ENCODE data around the gene IL17C.

IL17C gene

GRCh38 chr16:88610080-88610479, 28.3 kb upstream of the IL17C start:
- peaks cover 25 to 97% (median 51%) of the 10 kb centered on the region in 3 donors for H3K36me3 ChIP-seq

GRCh38 chr16:88610909-88611812, 27.2 kb upstream of the IL17C start:
- Histone ChIP-seq H3K27ac (no peak overlapping the region), H3K27me3 (no peaks in the 10 kb centered on the region), H3K36me3 (peaks cover 22 to 89% (median 42%) of the 10 kb centered on the region in 3 donors), H3K9me3 (no peaks in the 10 kb centered on the region), H3K4me1 (peaks cover 0 to 5% (median 0%) of the 10 kb centered on the region in 4 donors), H3K4me3 (no peak overlapping the region)
- DNase-seq = no peak
- TF ChIP-seq CTCF (IDR thresholded peaks at IDR 0.05) = no peak
- intact Hi-C loops (cut with DNase I; ENCODE audit: low total_unique reads) = no loop called here

More at GRCh38 chr16:88610080-88610479, 28.3 kb upstream of the IL17C start:
- TF ChIP-seq CTCF (IDR thresholded peaks at IDR 0.05) = no peak
- no peak overlapping the region for H3K27ac ChIP-seq
- no peaks in the 10 kb centered on the region for H3K9me3 ChIP-seq
- H3K4me3 ChIP-seq = no peak overlapping the region
- no peaks in the 10 kb centered on the region for H3K27me3 ChIP-seq
- intact Hi-C loops (cut with DNase I; ENCODE audit: low total_unique reads) = no loop called here
- no peak for DNase-seq
- no peaks in the 10 kb centered on the region for H3K4me1 ChIP-seq

GRCh38 chr16:88613293-88613692, 25.1 kb upstream of the IL17C start:
- no peak for DNase-seq
- Histone ChIP-seq H3K36me3 (peaks cover 22 to 83% (median 39%) of the 10 kb centered on the region in 3 donors), H3K4me3 (no peak overlapping the region), H3K27ac (no peak overlapping the region), H3K9me3 (no peaks in the 10 kb centered on the region), H3K27me3 (no peaks in the 10 kb centered on the region), H3K4me1 (peaks cover 0 to 10% (median 0%) of the 10 kb centered on the region in 4 donors)
- no peak for TF ChIP-seq CTCF (IDR thresholded peaks at IDR 0.05)
- intact Hi-C loops (cut with DNase I; ENCODE audit: low total_unique reads) = no loop called here

DNA sequence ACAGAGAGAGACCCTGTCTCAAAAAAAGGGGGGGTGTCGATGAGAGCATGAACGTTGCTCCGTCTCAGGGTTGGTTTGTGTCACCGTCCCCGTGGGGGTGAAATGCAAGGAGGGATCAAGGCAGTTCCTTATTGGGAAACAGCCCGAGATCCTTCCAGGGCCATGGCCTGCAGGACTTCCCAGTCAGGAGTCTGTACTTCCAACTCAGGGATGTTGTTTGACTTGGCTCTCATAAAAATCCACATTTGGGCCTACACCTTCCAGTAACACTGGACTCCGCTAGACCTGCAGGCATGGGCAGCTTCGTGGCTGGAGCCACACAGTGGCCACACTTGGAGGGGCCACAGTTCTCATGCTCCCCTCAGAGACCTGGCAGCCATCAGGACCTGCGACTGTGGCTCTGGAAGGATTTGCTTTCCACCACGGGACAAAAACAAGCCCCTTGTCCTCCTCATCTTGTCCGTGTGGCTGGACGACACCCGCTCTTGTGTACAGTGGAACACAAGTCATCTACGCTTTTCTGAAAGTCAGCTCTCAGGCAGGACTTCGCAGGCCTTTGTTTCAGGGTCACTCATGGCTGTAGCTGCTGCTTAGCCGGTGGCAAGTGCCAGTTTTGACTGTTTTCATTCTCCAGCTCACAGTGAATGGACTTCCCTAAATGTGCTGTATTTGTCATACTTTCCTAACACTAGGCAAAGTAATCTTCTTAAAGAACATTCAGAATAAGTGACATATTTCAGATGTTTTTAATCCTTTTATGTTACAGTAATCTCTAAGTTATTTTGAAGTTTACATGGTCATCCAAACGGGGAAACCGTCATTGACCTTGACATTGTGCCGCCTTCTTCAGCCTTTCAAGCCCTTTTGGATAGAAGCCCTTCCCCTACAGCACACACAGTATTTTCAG, 24.2 kb upstream of the IL17C start:
- no peak for DNase-seq
- TF ChIP-seq CTCF (IDR thresholded peaks at IDR 0.05) = no peak
- H3K36me3 ChIP-seq = peaks cover 21 to 83% (median 38%) of the 10 kb centered on the region in 3 donors
- peaks cover 0 to 10% (median 0%) of the 10 kb centered on the region in 4 donors for H3K4me1 ChIP-seq
- no peak overlapping the region for H3K27ac ChIP-seq
- no peaks in the 10 kb centered on the region for H3K9me3 ChIP-seq
- no peak overlapping the region for H3K4me3 ChIP-seq
- intact Hi-C loops (cut with DNase I; ENCODE audit: low total_unique reads) = no loop called here
- no peaks in the 10 kb centered on the region for H3K27me3 ChIP-seq

DNA sequence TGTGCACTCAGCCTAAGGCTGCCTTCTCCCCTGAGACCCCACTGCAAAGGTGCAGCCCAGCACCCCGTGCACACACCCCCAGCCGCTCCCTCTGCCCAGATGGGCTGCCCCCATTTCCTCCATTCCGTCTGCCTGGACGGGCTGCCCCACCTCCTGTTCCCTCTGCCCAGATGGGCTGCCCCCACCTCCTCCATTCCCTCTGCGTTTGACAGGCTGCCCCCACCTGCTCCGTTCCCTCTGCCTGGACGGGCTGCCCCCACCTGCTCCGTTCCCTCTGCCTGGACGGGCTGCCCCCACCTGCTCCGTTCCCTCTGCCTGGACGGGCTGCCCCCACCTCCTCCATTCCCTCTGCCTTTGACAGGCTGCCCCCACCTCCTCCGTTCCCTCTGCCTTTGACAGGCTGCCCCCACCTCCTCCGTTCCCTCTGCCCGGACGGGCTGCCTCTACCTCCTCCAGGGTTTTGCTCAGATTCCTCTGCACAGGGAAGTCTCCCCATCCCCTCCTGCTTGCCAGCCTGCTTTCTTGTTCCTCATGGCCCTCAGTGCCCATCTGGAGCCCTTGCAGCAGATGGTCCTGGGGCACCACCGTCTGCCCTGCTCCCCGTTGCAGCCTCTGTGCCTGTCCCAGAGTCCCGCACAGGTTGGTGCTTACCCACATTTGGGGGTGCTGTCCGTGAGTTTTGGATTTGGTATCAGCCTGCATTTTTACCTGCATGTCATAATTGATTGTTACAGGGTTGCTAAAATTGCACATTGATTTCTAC, 23.4 kb upstream of the IL17C start:
- TF ChIP-seq CTCF (IDR thresholded peaks at IDR 0.05) = no peak
- H3K9me3 ChIP-seq = no peaks in the 10 kb centered on the region
- intact Hi-C loops (cut with DNase I; ENCODE audit: low total_unique reads) = no loop called here
- H3K27ac ChIP-seq = no peak overlapping the region
- no peak overlapping the region for H3K4me3 ChIP-seq
- H3K27me3 ChIP-seq = no peaks in the 10 kb centered on the region
- DNase-seq = no peak
- H3K36me3 ChIP-seq = peaks cover 20 to 83% (median 38%) of the 10 kb centered on the region in 3 donors
- peaks cover 0 to 10% (median 0%) of the 10 kb centered on the region in 4 donors for H3K4me1 ChIP-seq
